Neutrophil (primary cell): Measurements from ENCODE around the gene C1orf21.

Experiments used
- H3K27ac ChIP-seq: fragments of 200-600 bp; sonication (generic); 2 replicates; pipeline ENCODE4 v1.5.1; 2016; ENCODE audit warnings: mild to moderate bottlenecking, moderate library complexity
- H3K27me3 ChIP-seq: fragments of 200-600 bp; sonication (generic); 2 replicates; pipeline ENCODE4 v1.6.0; 2016; ENCODE audit warnings: mild to moderate bottlenecking
- H3K36me3 ChIP-seq: fragments of 200-600 bp; sonication (generic); 2 replicates; pipeline ENCODE4 v1.5.1; 2017
- H3K4me1 ChIP-seq, 2 experiments: fragments of 200-600 bp in 1 of 2; sonication (generic) in 1 of 2; 1 replicate in 1 of 2; 2 replicates in 1 of 2; pipeline versions ENCODE4 v1.5.1 to v1.6.1; 2013 to 2016; ENCODE audit warnings: low read depth in 1 of 2, low read length in 1 of 2, mild to moderate bottlenecking in 1 of 2, moderate library complexity in 1 of 2; ENCODE audit not compliant: control insufficient read depth in 1 of 2, insufficient read depth in 1 of 2
- H3K4me3 ChIP-seq, 2 experiments: fragments of 200-600 bp in 1 of 2; sonication (generic) in 1 of 2; 1 replicate in 1 of 2; 2 replicates in 1 of 2; pipeline ENCODE4 v1.5.1; 2013 to 2016; ENCODE audit warnings: low read depth in 1 of 2, low read length in 1 of 2, mild to moderate bottlenecking in 1 of 2, moderate library complexity in 1 of 2
- H3K9me3 ChIP-seq: fragments of 200-600 bp; sonication (generic); 2 replicates; pipeline ENCODE4 v1.5.1; 2016
- TF ChIP-seq, protein P1 (sequence below): fragments of 200-600 bp; sonication (generic); IDR thresholded peaks from 2 replicates; pipeline ENCODE4 v1.5.1; 2016; ENCODE audit warnings: antibody characterized with exemption

C1orf21 gene

DNA sequence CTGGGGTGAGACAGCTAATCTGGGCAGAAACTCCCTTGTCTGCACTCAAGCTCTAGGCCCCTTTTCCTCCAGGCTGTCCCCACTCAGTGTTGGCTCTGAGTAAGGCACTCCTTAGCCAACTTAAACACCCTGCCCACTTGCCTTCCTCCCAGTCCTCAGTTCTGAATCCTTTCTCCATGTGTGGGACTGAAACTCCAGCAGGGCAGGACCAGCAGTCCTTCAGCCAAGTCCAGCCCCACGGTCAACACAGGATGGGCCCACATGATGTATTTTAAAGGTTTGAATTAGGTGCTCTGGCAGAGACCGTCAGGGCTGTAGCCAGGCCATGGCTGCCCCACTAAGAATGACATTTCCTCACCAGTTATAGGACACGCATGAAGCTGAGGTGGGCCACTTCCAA is 260.0 kb downstream of the C1orf21 start:
- Histone ChIP-seq H3K27ac (no peak overlapping the region), H3K4me3 (no peak overlapping the region), H3K9me3 (no peaks in the 10 kb centered on the region), H3K4me1 (no peaks in the 10 kb centered on the region), H3K36me3 (no peaks in the 10 kb centered on the region), H3K27me3 (no peaks in the 10 kb centered on the region)
- TF ChIP-seq, protein P1, sequence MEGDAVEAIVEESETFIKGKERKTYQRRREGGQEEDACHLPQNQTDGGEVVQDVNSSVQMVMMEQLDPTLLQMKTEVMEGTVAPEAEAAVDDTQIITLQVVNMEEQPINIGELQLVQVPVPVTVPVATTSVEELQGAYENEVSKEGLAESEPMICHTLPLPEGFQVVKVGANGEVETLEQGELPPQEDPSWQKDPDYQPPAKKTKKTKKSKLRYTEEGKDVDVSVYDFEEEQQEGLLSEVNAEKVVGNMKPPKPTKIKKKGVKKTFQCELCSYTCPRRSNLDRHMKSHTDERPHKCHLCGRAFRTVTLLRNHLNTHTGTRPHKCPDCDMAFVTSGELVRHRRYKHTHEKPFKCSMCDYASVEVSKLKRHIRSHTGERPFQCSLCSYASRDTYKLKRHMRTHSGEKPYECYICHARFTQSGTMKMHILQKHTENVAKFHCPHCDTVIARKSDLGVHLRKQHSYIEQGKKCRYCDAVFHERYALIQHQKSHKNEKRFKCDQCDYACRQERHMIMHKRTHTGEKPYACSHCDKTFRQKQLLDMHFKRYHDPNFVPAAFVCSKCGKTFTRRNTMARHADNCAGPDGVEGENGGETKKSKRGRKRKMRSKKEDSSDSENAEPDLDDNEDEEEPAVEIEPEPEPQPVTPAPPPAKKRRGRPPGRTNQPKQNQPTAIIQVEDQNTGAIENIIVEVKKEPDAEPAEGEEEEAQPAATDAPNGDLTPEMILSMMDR, result no peak

DNA sequence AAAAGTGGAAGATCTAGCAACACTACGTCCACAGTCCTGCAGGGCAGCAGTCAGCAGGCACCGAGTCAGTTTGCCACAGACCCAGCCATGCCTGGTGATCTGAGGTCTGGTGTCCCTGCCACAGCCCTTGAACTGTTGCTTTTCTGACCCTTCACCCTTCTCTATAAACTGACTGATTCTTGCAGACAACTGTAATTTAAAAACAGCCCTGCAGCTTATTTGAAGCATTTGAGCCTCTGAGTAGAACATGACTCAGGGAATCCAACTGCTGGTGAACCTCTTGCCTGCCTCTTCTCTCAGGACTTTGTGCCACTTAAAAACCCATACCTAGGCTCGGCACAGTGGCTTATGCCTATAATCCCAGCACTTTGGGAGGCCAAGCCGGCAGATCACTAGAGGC is 260.6 kb downstream of the C1orf21 start:
- Histone ChIP-seq H3K4me3 (no peak overlapping the region), H3K36me3 (no peaks in the 10 kb centered on the region), H3K27ac (no peak overlapping the region), H3K27me3 (no peaks in the 10 kb centered on the region), H3K9me3 (no peaks in the 10 kb centered on the region), H3K4me1 (no peaks in the 10 kb centered on the region)
- TF ChIP-seq, protein P1, result no peak

DNA sequence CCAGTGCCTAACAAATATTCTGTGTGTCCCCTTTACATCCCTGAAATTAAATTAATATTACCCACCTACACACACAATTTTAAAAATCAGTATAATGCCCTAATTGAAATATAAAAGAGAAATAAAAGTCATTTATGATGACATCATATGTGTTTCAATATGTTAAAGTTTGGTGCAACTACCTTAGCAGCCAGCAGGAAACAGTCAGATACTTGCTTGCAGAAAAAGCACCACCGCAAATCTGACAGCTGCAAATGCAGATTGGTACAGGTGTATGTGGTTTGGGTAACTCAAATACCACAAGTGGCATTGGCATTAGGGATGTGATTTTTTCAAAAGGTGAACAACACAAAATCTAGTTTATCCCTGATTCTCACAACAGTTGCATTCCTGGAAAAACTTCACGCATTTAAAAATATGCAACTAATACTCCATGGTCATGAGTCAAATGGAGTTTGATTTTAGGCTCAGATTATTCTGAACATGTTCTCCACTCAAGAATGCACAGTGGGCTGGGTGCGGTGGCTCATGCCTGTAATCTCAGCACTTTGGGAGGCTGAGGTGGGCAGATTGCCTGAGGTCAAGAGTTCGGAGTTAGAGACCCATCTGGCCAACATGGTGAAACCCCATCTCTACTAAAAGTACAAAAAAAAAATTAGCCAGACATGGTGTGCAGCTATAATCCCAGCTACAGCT is 261.5 kb downstream of the C1orf21 start:
- Histone ChIP-seq H3K4me3 (no peak overlapping the region), H3K9me3 (no peaks in the 10 kb centered on the region)
- TF ChIP-seq, protein P1, result no peak

DNA sequence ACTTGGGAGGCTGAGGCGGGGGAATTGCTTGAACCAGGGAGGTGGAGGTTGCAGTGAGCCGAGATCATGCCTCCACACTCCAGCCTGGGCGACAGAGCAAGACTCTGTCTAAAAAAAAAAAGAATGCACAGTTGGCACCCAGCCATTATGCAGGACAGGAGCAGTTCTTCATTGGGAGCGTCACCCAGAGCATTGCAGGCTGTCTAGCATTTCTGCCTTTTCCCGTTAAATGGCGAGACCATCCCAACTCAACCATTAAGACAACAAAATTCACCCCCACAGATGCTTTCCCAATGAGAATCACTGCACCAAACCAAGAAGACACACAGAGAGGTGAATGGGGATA is 262.0 kb downstream of the C1orf21 start:
- TF ChIP-seq, protein P1, result no peak
- Histone ChIP-seq H3K36me3 (no peaks in the 10 kb centered on the region), H3K27me3 (no peaks in the 10 kb centered on the region), H3K9me3 (no peaks in the 10 kb centered on the region), H3K4me3 (no peak overlapping the region), H3K27ac (no peak overlapping the region), H3K4me1 (no peaks in the 10 kb centered on the region)

More for the DNA sequence above, 261.5 kb downstream of the C1orf21 start:
- Histone ChIP-seq H3K36me3 (no peaks in the 10 kb centered on the region), H3K4me1 (no peaks in the 10 kb centered on the region), H3K27me3 (no peaks in the 10 kb centered on the region), H3K27ac (no peak overlapping the region)

DNA sequence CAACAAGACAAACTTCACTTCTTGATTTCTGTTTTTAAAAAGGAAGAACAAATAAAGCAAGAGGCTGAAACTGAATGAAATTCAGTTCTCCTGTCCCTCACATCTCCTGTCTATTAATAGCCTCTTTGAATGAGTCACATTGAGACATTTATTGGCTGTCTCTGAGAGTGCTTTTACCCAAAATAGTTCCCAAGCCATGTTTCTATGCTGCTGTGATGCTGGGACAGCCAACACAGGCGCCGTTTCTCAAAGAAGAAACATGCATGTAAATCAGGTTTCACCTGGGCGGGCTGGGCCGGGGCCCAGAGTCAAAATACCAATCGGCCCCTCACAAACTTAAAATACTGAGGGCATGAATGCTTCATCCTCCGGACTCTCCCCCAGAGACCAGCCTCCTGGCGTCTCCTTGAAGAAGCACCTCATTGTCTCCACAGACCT is 262.6 kb downstream of the C1orf21 start:
- H3K9me3 ChIP-seq, result no peaks in the 10 kb centered on the region
- no peaks in the 10 kb centered on the region for H3K36me3 ChIP-seq
- H3K4me1 ChIP-seq, result no peaks in the 10 kb centered on the region
- H3K27ac ChIP-seq, result no peak overlapping the region
- H3K4me3 ChIP-seq, result no peak overlapping the region
- no peaks in the 10 kb centered on the region for H3K27me3 ChIP-seq
- TF ChIP-seq, protein P1, result no peak
